Right lobe of liver (tissue), 6 donors: ENCODE measurements around the gene IPCEF1. TPM values are rescaled to one million over a fixed set of nuclear protein-coding genes. Genes with fewer than 3 reads are reported as not detected.
A peak's percentile ranks its signal among the peaks of the same experiment; 100 is the strongest.

Source experiments
- ATAC-seq, 4 donors: fragments of 200-7000 bp; cut with Tn5 transposase; one replicate each; pipeline ENCODE4 v1.9.1; 2020; ENCODE audit warnings: mild to moderate bottlenecking in 4 of 4, moderate library complexity in 4 of 4
- DNase-seq, 3 donors: peaks; one replicate each; pipeline ENCODE4 v3.0.0-alpha.2; 2020
- H3K27ac ChIP-seq, 3 donors: fragments of 200-600 bp; one replicate each; pipeline ENCODE4 v1.8.0; 2022
- H3K27me3 ChIP-seq, 2 donors: fragments of 200-600 bp; one replicate each; pipeline ENCODE4 v1.8.0; 2022
- H3K36me3 ChIP-seq, 4 donors: fragments of 200-600 bp; sonication (generic) in 1 of 4; one replicate each; pipeline versions ENCODE4 v1.5.1 to v1.8.0; 2017 to 2022; ENCODE audit warnings: control low read depth in 1 of 4
- H3K4me1 ChIP-seq, 4 donors: fragments of 200-600 bp; sonication (generic) in 1 of 4; one replicate each; pipeline versions ENCODE4 v1.5.1 to v1.8.0; 2017 to 2022; ENCODE audit warnings: control low read depth in 1 of 4
- H3K4me3 ChIP-seq, 3 donors: fragments of 200-600 bp; one replicate each; pipeline ENCODE4 v1.8.0; 2022
- H3K9me3 ChIP-seq, 4 donors: fragments of 200-600 bp; sonication (generic) in 1 of 4; one replicate each; pipeline versions ENCODE4 v1.5.1 to v1.8.0; 2017 to 2022; ENCODE audit warnings: control low read depth in 1 of 4
- CTCF ChIP-seq, 4 donors: fragments of 200-600 bp in 3 of 4; fragments of 450-650 bp in 1 of 4; IDR thresholded peaks; one replicate each; pipeline versions ENCODE4 v1.5.1 to v1.8.0; 2016 to 2022; ENCODE audit warnings: antibody characterized with exemption in 4 of 4, mild to moderate bottlenecking in 2 of 4
- POLR2A ChIP-seq: fragments of 450-650 bp; IDR thresholded peaks from one replicate; pipeline ENCODE4 v1.6.1; 2017; ENCODE audit warnings: antibody characterized with exemption, mild to moderate bottlenecking
- WGBS: methylation state at CpG from one replicate; pipeline ENCODE4 v1.1.6; 2018; ENCODE audit warnings: low coverage, low lambda C conversion rate; ENCODE audit not compliant: insufficient coverage; ENCODE audit errors: missing lambda C conversion rate; 5-methylcytosine and 5-hydroxymethylcytosine counted together
- intact Hi-C, 2 donors: fragments of 100-400 bp; cut with DNase I; formaldehyde crosslinking; loops; one replicate each; pipeline versions ENCODE4 v1.11.2 to v1.14.1; 2022
- total RNA-seq, 6 experiments: library from RNA; depleted of rRNA in 2 of 6; stranded (reverse); fragments of >200 nt in 2 of 6; fragmentation: NEBNext Ultra II Directional in 3 of 6; extraction: Animal tissue kit (Norgen Biotek cat#: 25700) in 3 of 6; gene quantifications; one replicate each; pipeline versions ENCODE4 v1.1.0 to v1.2.4, GENCODE V29; 2016 to 2023
- donor health status: DM: no; HTN: yes; CAD: no.
- donor health status: DM: no; HTN: no; CAD: no.
- donor health status: DM: no; HTN: no; CAD: no.
- donor health status: DM: no; HTN: yes; CAD: no.
- donor health status: DM: no; HTN: yes; CAD: no.

IPCEF1 gene
- total RNA-seq, 6 experiments from 2014 or later, result 0.90 to 3.0 (median 1.4) TPM

GRCh38 chr6:154197196-154197860 lies 159.3 kb downstream of the IPCEF1 start:
- H3K27me3 ChIP-seq, result no peaks in the 10 kb centered on the region
- no peak for DNase-seq
- H3K36me3 ChIP-seq, result no peaks in the 10 kb centered on the region
- H3K27ac ChIP-seq, result no peak overlapping the region
- no peaks in the 10 kb centered on the region for H3K4me1 ChIP-seq
- H3K9me3 ChIP-seq, result no peaks in the 10 kb centered on the region
- TF ChIP-seq CTCF (IDR thresholded peaks at IDR 0.05), result no peak
- no peak for TF ChIP-seq POLR2A
- intact Hi-C loops, result no loop called here
- ATAC-seq, result peak in 2 of 4 donors; percentile 9 to 49
- H3K4me3 ChIP-seq, result no peak overlapping the region

GRCh38 chr6:154196333-154196885 lies 160.2 kb downstream of the IPCEF1 start:
- intact Hi-C loops, result no loop called here
- no peaks in the 10 kb centered on the region for H3K9me3 ChIP-seq
- 81% methylated on average over 1 of the region's 1 CpG for WGBS
- ATAC-seq, result no peak
- H3K4me3 ChIP-seq, result no peak overlapping the region
- DNase-seq, result no peak
- no peaks in the 10 kb centered on the region for H3K36me3 ChIP-seq
- no peaks in the 10 kb centered on the region for H3K27me3 ChIP-seq
- H3K27ac ChIP-seq, result no peak overlapping the region
- no peak for TF ChIP-seq CTCF (IDR thresholded peaks at IDR 0.05)
- TF ChIP-seq POLR2A, result no peak
- no peaks in the 10 kb centered on the region for H3K4me1 ChIP-seq

- ATAC-seq, result no peak
Observed at GRCh38 chr6:154187714-154188113, 168.9 kb downstream of the IPCEF1 start.

GRCh38 chr6:154187203-154187602 lies 169.4 kb downstream of the IPCEF1 start:
- H3K27ac ChIP-seq, result no peak overlapping the region
- DNase-seq (no peak), ATAC-seq (no peak)
- TF ChIP-seq CTCF (IDR thresholded peaks at IDR 0.05) (no peak), POLR2A (no peak)
- no peaks in the 10 kb centered on the region for H3K4me1 ChIP-seq
- WGBS, result 61% methylated on average over 3 of the region's 3 CpGs
- no peaks in the 10 kb centered on the region for H3K27me3 ChIP-seq
- no peaks in the 10 kb centered on the region for H3K9me3 ChIP-seq
- intact Hi-C loops, result no loop called here
- H3K4me3 ChIP-seq, result no peak overlapping the region
- no peaks in the 10 kb centered on the region for H3K36me3 ChIP-seq

More at GRCh38 chr6:154187714-154188113, 168.9 kb downstream of the IPCEF1 start:
- H3K4me3 ChIP-seq, result no peak overlapping the region
- no peaks in the 10 kb centered on the region for H3K27me3 ChIP-seq
- H3K4me1 ChIP-seq, result no peaks in the 10 kb centered on the region
- no peak for TF ChIP-seq CTCF (IDR thresholded peaks at IDR 0.05)
- no peak for TF ChIP-seq POLR2A
- intact Hi-C loops, result no loop called here
- no peaks in the 10 kb centered on the region for H3K36me3 ChIP-seq
- H3K9me3 ChIP-seq, result no peaks in the 10 kb centered on the region
- no peak overlapping the region for H3K27ac ChIP-seq
- no peak for DNase-seq
